T-helper 1 cell (primary cell): Measurements from ENCODE around the gene STC2.

Experiments
- DNase-seq, 5 donors: peaks; one replicate each; pipeline ENCODE4 v3.0.0-alpha.2; 2012 to 2020

STC2 gene

GRCh38 chr5:173328844-173329490 is 753 bp upstream of the STC2 start:
- peak in 1 of 5 donors; percentile 43 for DNase-seq

DNA sequence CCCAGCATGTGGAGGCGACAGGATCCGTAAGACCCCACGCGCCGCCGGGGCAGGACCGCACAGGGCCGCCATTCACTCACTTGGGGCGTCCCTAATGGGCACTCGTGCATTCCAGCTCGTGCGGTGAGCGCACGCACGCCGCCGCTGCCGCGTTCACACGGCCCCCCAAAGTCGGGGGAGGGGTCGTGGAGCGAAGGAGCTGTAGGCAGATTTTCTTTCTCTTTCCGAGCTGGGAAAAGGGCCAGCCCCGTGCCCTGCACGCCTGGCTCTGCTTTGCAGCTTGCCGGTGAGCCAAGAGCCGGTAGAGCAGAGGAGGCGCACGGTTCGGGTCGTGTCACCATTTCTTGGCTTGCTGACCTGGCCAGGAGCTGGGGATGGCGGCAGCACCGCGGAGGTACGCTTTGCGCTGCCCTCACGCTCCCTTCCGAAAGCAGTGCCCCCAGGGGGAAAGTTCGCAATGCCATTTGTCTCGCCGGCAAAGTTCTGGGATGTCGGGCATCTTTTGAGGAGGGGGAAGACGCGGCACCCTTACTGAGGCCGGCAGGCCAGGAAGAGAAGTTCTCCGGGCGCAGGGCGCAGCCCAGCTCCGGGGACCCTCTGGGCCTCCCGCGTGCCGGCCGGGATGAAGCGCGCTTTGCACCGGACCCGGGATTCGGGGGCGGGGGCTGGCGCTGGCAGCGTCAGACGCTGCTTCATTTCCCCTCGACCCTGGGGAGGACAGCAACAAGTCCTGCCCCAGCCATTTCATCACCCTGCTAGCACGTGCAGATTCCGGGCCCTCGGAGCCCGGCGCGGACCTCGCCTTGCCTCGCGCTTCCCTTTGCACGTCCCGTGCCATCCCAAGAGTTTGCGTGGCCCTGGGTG is 898 bp downstream of the STC2 start:
- peak in 1 of 5 donors; percentile 51 for DNase-seq

GRCh38 chr5:173326501-173326960 is 1.7 kb downstream of the STC2 start:
- peak in 1 of 5 donors; percentile 43 for DNase-seq

GRCh38 chr5:173325091-173325698 is 3.0 kb downstream of the STC2 start:
- no peak for DNase-seq

GRCh38 chr5:173324115-173325001 is 3.9 kb downstream of the STC2 start:
- peak in 1 of 5 donors; percentile 8 for DNase-seq

DNA sequence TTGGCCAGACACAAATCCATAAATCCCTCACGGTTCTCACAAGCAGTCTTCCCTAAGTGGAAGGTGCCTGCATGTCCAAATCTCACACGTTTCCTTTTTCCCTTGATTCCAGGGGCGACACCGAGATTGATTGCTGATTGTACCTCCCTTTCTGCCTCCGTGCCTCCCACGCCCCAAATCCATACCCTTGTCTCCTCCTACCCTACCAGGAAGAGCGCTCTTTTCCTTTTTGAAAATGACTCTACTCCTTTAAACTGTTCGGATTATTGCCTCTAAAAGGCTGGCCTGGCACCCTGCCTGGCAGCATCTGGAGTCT is 4.5 kb downstream of the STC2 start:
- no peak for DNase-seq

- DNase-seq: no peak
These were observed 5.0 kb downstream of the STC2 start for GRCh38 chr5:173323106-173323798.

GRCh38 chr5:173321886-173322285 is 6.3 kb downstream of the STC2 start:
- DNase-seq: no peak

DNA sequence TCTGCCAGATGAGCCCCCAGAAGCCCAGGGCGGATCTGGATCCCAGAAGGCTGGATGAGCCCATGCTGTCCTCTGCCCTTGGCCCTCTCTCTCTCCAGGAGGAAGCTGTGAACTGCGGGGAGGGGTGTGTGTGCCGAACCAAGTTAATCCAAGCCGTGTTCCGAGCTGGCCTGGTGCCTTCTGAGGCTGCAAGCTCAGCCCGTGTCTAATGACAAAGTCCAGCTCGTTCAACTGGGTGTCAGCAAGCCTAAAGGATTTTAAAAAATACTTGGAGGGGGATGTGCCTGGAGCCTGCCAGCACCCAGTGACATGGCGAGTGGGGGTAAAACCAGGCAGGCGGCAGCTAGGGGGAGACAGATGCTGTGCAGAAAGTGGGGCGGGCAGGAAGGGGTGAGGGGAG is 8.0 kb downstream of the STC2 start:
- DNase-seq: no peak

DNA sequence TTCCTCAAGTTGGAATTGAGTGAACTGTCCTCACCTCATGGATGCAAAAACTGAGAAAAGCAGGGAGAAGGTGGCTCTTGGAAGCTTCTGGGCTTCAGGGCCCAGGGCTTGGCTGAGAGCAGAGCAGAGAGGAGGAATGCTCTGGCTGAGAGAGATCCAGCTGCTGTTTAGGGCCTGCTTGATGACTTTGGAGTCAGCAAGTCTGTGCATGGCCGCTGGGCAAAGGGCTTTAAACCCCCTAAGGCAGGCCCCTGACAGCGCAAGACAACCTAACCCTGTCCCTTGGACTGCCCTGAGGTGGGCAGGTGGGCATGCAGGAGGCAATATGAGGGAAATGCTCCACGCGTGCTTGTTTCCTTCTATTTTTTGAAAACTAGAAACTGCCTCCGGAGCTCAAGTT is 8.6 kb downstream of the STC2 start:
- DNase-seq: no peak

DNA sequence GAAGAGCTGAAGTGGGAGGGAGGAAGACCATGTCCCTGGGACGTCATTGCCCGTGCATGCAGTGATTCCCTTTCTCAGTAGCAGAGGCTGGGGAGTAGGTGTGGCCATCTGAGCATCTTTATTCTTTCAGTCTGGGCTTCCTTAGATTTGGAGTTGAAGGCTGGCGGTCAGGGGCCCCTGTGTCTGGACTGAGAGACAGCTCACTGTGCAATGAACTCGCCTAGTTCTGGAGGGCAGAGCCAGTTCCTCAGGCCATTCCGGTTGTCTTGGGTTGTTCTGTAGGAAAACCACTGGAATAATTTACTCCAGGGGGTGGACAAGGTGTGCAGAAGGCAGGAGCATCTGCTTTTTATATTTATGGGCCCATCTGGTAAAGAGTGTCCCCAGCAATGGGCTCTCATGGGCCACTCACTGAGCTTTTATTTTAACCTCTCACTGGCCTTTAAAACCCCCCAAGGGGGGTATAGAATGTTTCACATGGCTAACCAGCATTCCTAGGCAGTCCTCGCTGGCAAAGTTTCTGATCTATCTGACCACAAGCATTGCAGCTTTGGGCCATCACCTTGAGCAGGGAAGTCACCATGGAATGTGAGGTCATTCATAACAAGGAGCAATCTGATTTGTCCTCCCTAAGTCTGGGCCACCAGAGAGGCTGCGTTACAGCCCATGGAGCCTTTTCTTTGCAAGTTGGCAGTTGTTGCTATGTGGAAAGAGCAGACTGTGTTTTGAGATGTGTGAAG is 9.2 kb downstream of the STC2 start:
- DNase-seq: no peak

- no peak for DNase-seq
These were observed 9.9 kb downstream of the STC2 start for GRCh38 chr5:173318330-173318729.

DNA sequence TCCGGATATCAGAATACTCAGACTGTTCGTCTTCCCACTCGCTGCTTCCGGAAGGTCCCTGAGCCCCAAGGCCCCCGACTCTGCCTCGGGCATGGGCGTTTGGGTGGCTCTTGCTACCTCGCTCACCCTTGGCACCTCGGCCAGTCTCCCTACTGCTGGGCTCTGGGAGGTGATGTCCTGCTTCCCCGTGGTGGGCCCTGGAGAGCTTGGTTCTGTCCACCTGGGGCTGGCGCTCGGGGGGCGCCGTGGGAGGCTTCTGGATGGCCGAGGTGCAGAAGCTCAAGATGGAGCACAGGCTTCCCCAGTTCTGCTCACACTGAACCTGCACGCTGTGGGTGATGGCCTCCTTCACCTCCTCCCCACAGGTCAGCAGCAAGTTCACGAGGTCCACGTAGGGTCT is 10.4 kb downstream of the STC2 start:
- DNase-seq: no peak

DNA sequence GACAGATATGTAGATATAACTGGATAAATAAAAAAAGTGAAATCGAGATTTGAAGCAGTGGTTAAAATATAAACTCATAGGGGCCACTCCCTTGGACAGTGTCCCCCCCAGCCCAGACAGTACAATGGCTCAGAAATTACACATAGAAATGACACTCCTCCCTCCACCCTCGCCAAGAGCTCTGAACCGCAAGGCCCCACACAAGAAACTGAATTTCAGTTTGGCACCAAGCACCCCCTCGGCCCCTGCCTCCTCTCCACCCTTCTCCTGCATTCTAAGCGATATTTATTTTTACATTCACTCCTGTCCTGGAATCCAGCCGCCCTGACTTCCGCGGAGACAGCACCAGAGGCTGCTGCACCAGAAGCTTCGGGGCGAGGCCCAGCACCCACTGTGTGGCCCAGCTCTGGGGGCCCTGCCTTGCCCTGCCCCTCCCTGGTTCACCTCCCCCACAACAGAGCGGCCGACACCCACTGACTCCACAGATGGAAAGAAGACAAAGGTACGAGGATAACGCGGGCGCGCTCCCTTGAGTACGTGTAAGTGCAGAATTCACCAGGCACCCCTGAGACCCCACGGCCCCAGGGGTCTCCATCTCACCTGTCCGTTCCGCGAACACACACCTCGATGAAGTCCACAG is 11.0 kb downstream of the STC2 start:
- DNase-seq: no peak

- DNase-seq: no peak
These were observed 11.7 kb downstream of the STC2 start for GRCh38 chr5:173316339-173317020.

- no peak for DNase-seq
These were observed 12.5 kb downstream of the STC2 start for GRCh38 chr5:173315495-173316338.

GRCh38 chr5:173314166-173314952 is 13.9 kb downstream of the STC2 start:
- DNase-seq: no peak

GRCh38 chr5:173313351-173313801 is 14.8 kb downstream of the STC2 start:
- no peak for DNase-seq
